WTC11 (cell line): ENCODE results near the gene DCAF6. TPM values are rescaled to one million over a fixed set of nuclear protein-coding genes. Genes with fewer than 3 reads are reported as not detected.
A peak's percentile ranks its signal among the peaks of the same experiment; 100 is the strongest.

ENCODE experiments used
- ATAC-seq: fragments of 200-7000 bp; cut with Tn5 transposase; 2 replicates; pipeline ENCODE4 v1.10.0; 2021; ENCODE audit warnings: mild to moderate bottlenecking, moderate library complexity
- CTCF ChIA-PET: fragments of 300-600 bp; sonication (Branson Sonifier 250); formaldehyde crosslinking; loops from one replicate; lab custom pipeline; 2021; ENCODE audit warnings: antibody characterized with exemption; lab: Charles Lee
- POLR2A ChIA-PET: fragments of 350-600 bp; sonication (Branson Sonifier 250); formaldehyde crosslinking; loops from one replicate; lab custom pipeline; 2021; ENCODE audit warnings: antibody characterized with exemption; lab: Charles Lee
- DNase-seq: peaks from one replicate; pipeline ENCODE4 v3.0.0; 2021; ENCODE audit warnings: low spot score
- H3K27ac Mint-ChIP-seq: 2 replicates; pipeline ENCODE4 v1.8.0; 2021; ENCODE audit warnings: mixed read lengths
- H3K27me3 Mint-ChIP-seq: 2 replicates; pipeline ENCODE4 v1.8.0; 2021; ENCODE audit warnings: low read depth, mild to moderate bottlenecking, moderate library complexity, mixed read lengths
- H3K36me3 Mint-ChIP-seq: 2 replicates; pipeline ENCODE4 v1.8.0; 2021; ENCODE audit warnings: mixed read lengths
- H3K4me1 Mint-ChIP-seq: 2 replicates; pipeline ENCODE4 v1.8.0; 2022; ENCODE audit warnings: mixed read lengths
- H3K4me3 Mint-ChIP-seq: 2 replicates; pipeline ENCODE4 v1.8.0; 2021; ENCODE audit warnings: mild to moderate bottlenecking, moderate library complexity, mixed read lengths
- H3K9me3 Mint-ChIP-seq: 2 replicates; pipeline ENCODE4 v1.8.0; 2021; ENCODE audit warnings: mixed read lengths
- CBFB ChIP-seq: sonication (generic); formaldehyde crosslinking; IDR thresholded peaks from 2 replicates; pipeline ENCODE4 v1.8.1; 2022; ENCODE audit warnings: mild to moderate bottlenecking, low read depth, missing genetic modification reagents
- CREB1 ChIP-seq: sonication (generic); formaldehyde crosslinking; IDR thresholded peaks from 2 replicates; pipeline ENCODE4 v1.8.0; 2023; ENCODE audit warnings: mild to moderate bottlenecking, missing genetic modification reagents
- FOXJ3 ChIP-seq: sonication (generic); formaldehyde crosslinking; IDR thresholded peaks from 2 replicates; pipeline ENCODE4 v1.9.0; 2021; ENCODE audit warnings: missing genetic modification reagents, mild to moderate bottlenecking, borderline replicate concordance
- FOXP1 ChIP-seq: sonication (generic); formaldehyde crosslinking; IDR thresholded peaks from 2 replicates; pipeline ENCODE4 v1.8.0; 2022; ENCODE audit warnings: missing genetic modification reagents, mild to moderate bottlenecking, moderate library complexity, borderline replicate concordance
- GTF2I ChIP-seq: fragments of 250-450 bp; sonication (Bioruptor Pico); conservative IDR thresholded peaks from 2 replicates; pipeline ENCODE4 v1.4.0; 2021; ENCODE audit warnings: mild to moderate bottlenecking
- RELA ChIP-seq: sonication (generic); formaldehyde crosslinking; IDR thresholded peaks from 2 replicates; pipeline ENCODE4 v1.8.1; 2022; ENCODE audit warnings: missing genetic modification reagents, mild to moderate bottlenecking, borderline replicate concordance
- ZNF121 ChIP-seq: sonication (generic); formaldehyde crosslinking; IDR thresholded peaks from 2 replicates; pipeline ENCODE4 v1.8.0; 2023; ENCODE audit warnings: missing genetic modification reagents
- ZNF138 ChIP-seq: sonication (generic); formaldehyde crosslinking; conservative IDR thresholded peaks from 2 replicates; pipeline ENCODE4 v1.8.1; 2022; ENCODE audit warnings: mild to moderate bottlenecking, moderate library complexity, missing genetic modification reagents
- ZNF232 ChIP-seq: sonication (generic); formaldehyde crosslinking; IDR thresholded peaks from 2 replicates; pipeline ENCODE4 v1.8.0; 2022; ENCODE audit warnings: mild to moderate bottlenecking, missing genetic modification reagents
- total RNA-seq: library from RNA; stranded (reverse); gene quantifications from 3 replicates; pipeline ENCODE4 v1.2.3, GENCODE V29; 2021
- TF ChIP-seq, protein P1 (sequence below): sonication (generic); formaldehyde crosslinking; IDR thresholded peaks from 2 replicates; pipeline ENCODE4 v1.8.1; 2022; ENCODE audit warnings: mild to moderate bottlenecking, moderate library complexity, missing genetic modification reagents
- TF ChIP-seq, protein P2 (sequence below): sonication (generic); formaldehyde crosslinking; IDR thresholded peaks from 2 replicates; pipeline ENCODE4 v1.8.1; 2023; ENCODE audit warnings: mild to moderate bottlenecking, moderate library complexity, missing genetic modification reagents
- TF ChIP-seq, protein P3 (sequence below): sonication (generic); formaldehyde crosslinking; conservative IDR thresholded peaks from 2 replicates; pipeline ENCODE4 v1.8.1; 2023; ENCODE audit warnings: mild to moderate bottlenecking, low read depth, missing genetic modification reagents, moderate library complexity
- TF ChIP-seq, protein P4 (sequence below): fragments of 250-450 bp; sonication (Bioruptor Pico); IDR thresholded peaks from 2 replicates; pipeline ENCODE4 v1.9.0; 2021; ENCODE audit warnings: moderate library complexity, mild to moderate bottlenecking, inconsistent platforms, borderline replicate concordance
- TF ChIP-seq, protein P5 (sequence below): sonication (generic); formaldehyde crosslinking; IDR thresholded peaks from 2 replicates; pipeline ENCODE4 v1.8.1; 2023; ENCODE audit warnings: mild to moderate bottlenecking, missing genetic modification reagents, moderate library complexity
- TF ChIP-seq, protein P6 (sequence below): sonication (generic); formaldehyde crosslinking; IDR thresholded peaks from 2 replicates; pipeline ENCODE4 v1.8.1; 2023; ENCODE audit warnings: mild to moderate bottlenecking, missing genetic modification reagents
- TF ChIP-seq, protein P7 (sequence below): sonication (generic); formaldehyde crosslinking; IDR thresholded peaks from 2 replicates; pipeline ENCODE4 v1.8.0; 2022; ENCODE audit warnings: mild to moderate bottlenecking, missing genetic modification reagents
- TF ChIP-seq, protein P8 (sequence below): fragments of 250-450 bp; sonication (Bioruptor Pico); IDR thresholded peaks from 2 replicates; pipeline ENCODE4 v1.9.0; 2021; ENCODE audit warnings: mild to moderate bottlenecking
- TF ChIP-seq, protein P9 (sequence below): sonication (generic); formaldehyde crosslinking; conservative IDR thresholded peaks from 2 replicates; pipeline ENCODE4 v1.8.1; 2022; ENCODE audit warnings: mild to moderate bottlenecking, missing genetic modification reagents

DCAF6 gene
- total RNA-seq, 1 experiment from 2014 or later: 13.5 TPM

DNA sequence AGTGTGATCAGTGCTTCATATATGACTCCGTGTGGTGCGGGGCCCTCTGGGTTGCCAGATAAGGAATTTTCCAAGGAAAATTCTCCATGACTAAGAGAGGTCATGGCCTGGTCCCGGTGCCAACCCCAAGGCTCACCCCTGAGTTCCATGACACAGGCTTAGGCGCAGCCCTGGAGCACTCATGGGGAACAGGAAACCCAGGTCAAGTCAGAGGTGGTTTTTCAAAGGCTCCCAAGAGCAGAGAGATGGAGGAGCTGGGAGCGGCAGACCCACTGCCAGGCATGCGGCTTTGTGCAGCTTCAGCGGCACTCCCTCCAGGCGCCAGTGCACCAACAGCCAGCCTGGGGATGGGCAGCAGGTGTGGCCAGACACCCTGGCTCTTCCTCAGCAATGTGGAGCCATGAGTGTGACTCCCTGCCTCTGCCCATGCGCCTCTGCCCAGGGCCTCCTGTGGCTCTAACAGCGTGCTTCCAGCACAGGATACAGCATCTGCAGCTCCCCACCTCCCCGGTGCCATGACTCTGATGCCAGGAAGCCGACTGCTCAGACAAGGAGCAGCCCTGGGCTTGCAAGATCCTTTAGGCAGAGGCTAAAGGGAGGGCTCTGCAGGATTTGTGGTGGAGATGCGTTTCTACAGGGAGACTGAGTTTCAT lies 153.0 kb downstream of the DCAF6 start:
- H3K4me1 Mint-ChIP-seq: peaks cover 2% of the 10 kb centered on the region; the same call in 1 of the 2 replicates
- no peaks in the 10 kb centered on the region; the same call in 1 of the 2 replicates for H3K36me3 Mint-ChIP-seq
- no peak for ATAC-seq
- H3K9me3 Mint-ChIP-seq: no peaks in the 10 kb centered on the region
- no peak for DNase-seq
- TF ChIP-seq, protein P1, sequence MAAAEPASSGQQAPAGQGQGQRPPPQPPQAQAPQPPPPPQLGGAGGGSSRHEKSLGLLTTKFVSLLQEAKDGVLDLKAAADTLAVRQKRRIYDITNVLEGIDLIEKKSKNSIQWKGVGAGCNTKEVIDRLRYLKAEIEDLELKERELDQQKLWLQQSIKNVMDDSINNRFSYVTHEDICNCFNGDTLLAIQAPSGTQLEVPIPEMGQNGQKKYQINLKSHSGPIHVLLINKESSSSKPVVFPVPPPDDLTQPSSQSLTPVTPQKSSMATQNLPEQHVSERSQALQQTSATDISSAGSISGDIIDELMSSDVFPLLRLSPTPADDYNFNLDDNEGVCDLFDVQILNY (CRISPR knock-in tag): no peak
- TF ChIP-seq, protein P2, sequence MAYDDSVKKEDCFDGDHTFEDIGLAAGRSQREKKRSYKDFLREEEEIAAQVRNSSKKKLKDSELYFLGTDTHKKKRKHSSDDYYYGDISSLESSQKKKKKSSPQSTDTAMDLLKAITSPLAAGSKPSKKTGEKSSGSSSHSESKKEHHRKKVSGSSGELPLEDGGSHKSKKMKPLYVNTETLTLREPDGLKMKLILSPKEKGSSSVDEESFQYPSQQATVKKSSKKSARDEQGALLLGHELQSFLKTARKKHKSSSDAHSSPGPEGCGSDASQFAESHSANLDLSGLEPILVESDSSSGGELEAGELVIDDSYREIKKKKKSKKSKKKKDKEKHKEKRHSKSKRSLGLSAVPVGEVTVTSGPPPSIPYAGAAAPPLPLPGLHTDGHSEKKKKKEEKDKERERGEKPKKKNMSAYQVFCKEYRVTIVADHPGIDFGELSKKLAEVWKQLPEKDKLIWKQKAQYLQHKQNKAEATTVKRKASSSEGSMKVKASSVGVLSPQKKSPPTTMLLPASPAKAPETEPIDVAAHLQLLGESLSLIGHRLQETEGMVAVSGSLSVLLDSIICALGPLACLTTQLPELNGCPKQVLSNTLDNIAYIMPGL: no peak
- TF ChIP-seq, protein P3, sequence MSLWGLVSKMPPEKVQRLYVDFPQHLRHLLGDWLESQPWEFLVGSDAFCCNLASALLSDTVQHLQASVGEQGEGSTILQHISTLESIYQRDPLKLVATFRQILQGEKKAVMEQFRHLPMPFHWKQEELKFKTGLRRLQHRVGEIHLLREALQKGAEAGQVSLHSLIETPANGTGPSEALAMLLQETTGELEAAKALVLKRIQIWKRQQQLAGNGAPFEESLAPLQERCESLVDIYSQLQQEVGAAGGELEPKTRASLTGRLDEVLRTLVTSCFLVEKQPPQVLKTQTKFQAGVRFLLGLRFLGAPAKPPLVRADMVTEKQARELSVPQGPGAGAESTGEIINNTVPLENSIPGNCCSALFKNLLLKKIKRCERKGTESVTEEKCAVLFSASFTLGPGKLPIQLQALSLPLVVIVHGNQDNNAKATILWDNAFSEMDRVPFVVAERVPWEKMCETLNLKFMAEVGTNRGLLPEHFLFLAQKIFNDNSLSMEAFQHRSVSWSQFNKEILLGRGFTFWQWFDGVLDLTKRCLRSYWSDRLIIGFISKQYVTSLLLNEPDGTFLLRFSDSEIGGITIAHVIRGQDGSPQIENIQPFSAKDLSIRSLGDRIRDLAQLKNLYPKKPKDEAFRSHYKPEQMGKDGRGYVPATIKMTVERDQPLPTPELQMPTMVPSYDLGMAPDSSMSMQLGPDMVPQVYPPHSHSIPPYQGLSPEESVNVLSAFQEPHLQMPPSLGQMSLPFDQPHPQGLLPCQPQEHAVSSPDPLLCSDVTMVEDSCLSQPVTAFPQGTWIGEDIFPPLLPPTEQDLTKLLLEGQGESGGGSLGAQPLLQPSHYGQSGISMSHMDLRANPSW (CRISPR knock-in tag): no peak
- TF ChIP-seq FOXP1 (CRISPR knock-in tag) (no peak), CREB1 (no peak), CBFB (CRISPR knock-in tag) (no peak), ZNF121 (CRISPR knock-in tag) (no peak), GTF2I (no peak)
- TF ChIP-seq, protein P4, sequence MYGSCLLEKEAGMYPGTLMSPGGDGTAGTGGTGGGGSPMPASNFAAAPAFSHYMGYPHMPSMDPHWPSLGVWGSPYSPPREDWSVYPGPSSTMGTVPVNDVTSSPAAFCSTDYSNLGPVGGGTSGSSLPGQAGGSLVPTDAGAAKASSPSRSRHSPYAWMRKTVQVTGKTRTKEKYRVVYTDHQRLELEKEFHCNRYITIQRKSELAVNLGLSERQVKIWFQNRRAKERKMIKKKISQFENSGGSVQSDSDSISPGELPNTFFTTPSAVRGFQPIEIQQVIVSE: no peak
- TF ChIP-seq, protein P5, sequence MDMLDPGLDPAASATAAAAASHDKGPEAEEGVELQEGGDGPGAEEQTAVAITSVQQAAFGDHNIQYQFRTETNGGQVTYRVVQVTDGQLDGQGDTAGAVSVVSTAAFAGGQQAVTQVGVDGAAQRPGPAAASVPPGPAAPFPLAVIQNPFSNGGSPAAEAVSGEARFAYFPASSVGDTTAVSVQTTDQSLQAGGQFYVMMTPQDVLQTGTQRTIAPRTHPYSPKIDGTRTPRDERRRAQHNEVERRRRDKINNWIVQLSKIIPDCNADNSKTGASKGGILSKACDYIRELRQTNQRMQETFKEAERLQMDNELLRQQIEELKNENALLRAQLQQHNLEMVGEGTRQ: no peak
- TF ChIP-seq, protein P6, sequence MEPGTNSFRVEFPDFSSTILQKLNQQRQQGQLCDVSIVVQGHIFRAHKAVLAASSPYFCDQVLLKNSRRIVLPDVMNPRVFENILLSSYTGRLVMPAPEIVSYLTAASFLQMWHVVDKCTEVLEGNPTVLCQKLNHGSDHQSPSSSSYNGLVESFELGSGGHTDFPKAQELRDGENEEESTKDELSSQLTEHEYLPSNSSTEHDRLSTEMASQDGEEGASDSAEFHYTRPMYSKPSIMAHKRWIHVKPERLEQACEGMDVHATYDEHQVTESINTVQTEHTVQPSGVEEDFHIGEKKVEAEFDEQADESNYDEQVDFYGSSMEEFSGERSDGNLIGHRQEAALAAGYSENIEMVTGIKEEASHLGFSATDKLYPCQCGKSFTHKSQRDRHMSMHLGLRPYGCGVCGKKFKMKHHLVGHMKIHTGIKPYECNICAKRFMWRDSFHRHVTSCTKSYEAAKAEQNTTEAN (CRISPR knock-in tag): no peak
- TF ChIP-seq, protein P7, sequence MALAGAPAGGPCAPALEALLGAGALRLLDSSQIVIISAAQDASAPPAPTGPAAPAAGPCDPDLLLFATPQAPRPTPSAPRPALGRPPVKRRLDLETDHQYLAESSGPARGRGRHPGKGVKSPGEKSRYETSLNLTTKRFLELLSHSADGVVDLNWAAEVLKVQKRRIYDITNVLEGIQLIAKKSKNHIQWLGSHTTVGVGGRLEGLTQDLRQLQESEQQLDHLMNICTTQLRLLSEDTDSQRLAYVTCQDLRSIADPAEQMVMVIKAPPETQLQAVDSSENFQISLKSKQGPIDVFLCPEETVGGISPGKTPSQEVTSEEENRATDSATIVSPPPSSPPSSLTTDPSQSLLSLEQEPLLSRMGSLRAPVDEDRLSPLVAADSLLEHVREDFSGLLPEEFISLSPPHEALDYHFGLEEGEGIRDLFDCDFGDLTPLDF (CRISPR knock-in tag): no peak
- no peaks in the 10 kb centered on the region for H3K27me3 Mint-ChIP-seq
- CTCF ChIA-PET: no interaction called here
- POLR2A ChIA-PET: no interaction called here
- H3K4me3 Mint-ChIP-seq: no peak overlapping the region
- peak overlapping the region; percentile 34; the same call in 1 of the 2 replicates for H3K27ac Mint-ChIP-seq

DNA sequence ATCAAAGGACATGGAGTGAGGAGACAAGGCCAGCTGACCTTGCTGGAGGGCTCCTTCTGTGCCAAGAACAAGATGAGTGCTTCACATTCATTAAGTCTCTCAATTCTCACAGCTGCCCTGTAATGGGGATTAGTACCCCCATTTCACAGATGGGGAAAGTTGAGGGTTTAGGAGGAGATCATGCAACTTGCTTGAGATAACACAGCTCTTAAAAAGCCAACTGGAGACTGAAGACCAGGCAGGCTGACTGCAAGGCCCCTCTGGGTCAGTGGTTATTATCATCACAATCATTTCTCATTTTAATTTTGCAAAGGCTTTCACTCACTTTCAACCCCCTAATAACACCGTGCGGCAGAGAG lies 153.5 kb downstream of the DCAF6 start:
- Mint-ChIP-seq H3K4me1 (peaks cover 2% of the 10 kb centered on the region; the same call in 1 of the 2 replicates), H3K4me3 (no peak overlapping the region), H3K27ac (no peak overlapping the region), H3K36me3 (peaks cover 3% of the 10 kb centered on the region; the same call in 1 of the 2 replicates), H3K9me3 (no peaks in the 10 kb centered on the region), H3K27me3 (no peaks in the 10 kb centered on the region)
- ChIA-PET POLR2A (no interaction called here), CTCF (interaction anchor here (5.7 kb wide), 1 partner anchor 7 kb away, joined by 49 read pairs; no protein-coding TSS in a partner anchor)
- ATAC-seq (no peak), DNase-seq (no peak)
- TF ChIP-seq, protein P8, sequence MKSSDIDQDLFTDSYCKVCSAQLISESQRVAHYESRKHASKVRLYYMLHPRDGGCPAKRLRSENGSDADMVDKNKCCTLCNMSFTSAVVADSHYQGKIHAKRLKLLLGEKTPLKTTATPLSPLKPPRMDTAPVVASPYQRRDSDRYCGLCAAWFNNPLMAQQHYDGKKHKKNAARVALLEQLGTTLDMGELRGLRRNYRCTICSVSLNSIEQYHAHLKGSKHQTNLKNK (CRISPR knock-in tag): no peak
- TF ChIP-seq, protein P9, sequence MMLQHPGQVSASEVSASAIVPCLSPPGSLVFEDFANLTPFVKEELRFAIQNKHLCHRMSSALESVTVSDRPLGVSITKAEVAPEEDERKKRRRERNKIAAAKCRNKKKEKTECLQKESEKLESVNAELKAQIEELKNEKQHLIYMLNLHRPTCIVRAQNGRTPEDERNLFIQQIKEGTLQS: no peak
- TF ChIP-seq, protein P4: no peak
- TF ChIP-seq ZNF232 (CRISPR knock-in tag): no peak
- no peak for TF ChIP-seq ZNF138
- no peak for TF ChIP-seq FOXJ3 (CRISPR knock-in tag)
- TF ChIP-seq, protein P3 (CRISPR knock-in tag): no peak
- TF ChIP-seq RELA: no peak
